PC-9 (cell line): ENCODE measurements around the gene FOXP1.

Source experiments
- EZH2 ChIP-seq: fragments of 200-600 bp; sonication (generic); IDR thresholded peaks from 2 replicates; pipeline ENCODE4 v1.8.0; 2017; ENCODE audit warnings: antibody characterized with exemption, low read depth
- TF ChIP-seq, protein P1 (sequence below): fragments of 200-600 bp; sonication (generic); conservative IDR thresholded peaks from 2 replicates; pipeline ENCODE4 v1.6.1; 2017; ENCODE audit warnings: mixed run types, antibody characterized with exemption, mild to moderate bottlenecking, moderate library complexity

DNA sequence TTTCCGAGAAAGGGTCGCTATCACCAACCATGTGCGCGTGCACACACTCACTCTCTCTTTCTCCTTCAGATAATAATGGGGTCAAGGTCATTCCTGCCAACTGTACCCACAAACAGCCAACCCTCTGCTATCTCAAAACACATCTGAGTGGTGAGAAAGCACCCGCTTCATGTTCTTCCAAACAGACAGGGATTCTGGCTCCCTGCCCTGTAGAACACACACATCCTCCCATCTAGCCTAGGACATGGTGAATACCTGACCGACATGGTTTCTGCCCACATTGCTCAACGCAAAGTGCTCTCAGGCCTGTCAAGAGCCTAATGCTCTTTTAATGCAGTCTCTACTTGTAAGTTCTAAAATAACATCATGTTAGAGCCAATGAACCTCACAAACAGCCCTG, 302.2 kb downstream of the FOXP1 start:
- TF ChIP-seq, protein P1, sequence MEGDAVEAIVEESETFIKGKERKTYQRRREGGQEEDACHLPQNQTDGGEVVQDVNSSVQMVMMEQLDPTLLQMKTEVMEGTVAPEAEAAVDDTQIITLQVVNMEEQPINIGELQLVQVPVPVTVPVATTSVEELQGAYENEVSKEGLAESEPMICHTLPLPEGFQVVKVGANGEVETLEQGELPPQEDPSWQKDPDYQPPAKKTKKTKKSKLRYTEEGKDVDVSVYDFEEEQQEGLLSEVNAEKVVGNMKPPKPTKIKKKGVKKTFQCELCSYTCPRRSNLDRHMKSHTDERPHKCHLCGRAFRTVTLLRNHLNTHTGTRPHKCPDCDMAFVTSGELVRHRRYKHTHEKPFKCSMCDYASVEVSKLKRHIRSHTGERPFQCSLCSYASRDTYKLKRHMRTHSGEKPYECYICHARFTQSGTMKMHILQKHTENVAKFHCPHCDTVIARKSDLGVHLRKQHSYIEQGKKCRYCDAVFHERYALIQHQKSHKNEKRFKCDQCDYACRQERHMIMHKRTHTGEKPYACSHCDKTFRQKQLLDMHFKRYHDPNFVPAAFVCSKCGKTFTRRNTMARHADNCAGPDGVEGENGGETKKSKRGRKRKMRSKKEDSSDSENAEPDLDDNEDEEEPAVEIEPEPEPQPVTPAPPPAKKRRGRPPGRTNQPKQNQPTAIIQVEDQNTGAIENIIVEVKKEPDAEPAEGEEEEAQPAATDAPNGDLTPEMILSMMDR, result no peak
- TF ChIP-seq EZH2, result no peak
